GM21825 (cell line): ENCODE data around the gene CLSTN1.
"Not testable (repeated sequence)": the region's sequence is repeated elsewhere in the genome, so short reads cannot be mapped to it uniquely, and the experiment has no call there.

Experiments
- ATAC-seq: cut with Tn5 transposase; IDR thresholded peaks from one replicate; pipeline ENCODE4 v1.9.1; 2021; ENCODE audit warnings: mild to moderate bottlenecking, moderate library complexity; ENCODE audit not compliant: unreplicated experiment

Gene CLSTN1

GRCh38 chr1:9801909-9802308 is 21.9 kb downstream of the CLSTN1 start:
- ATAC-seq, result no peak

- no peak for ATAC-seq
Measured at GRCh38 chr1:9798236-9799130, 25.3 kb downstream of the CLSTN1 start.

- no peak for ATAC-seq
Measured at GRCh38 chr1:9797049-9797448, 26.7 kb downstream of the CLSTN1 start.

- ATAC-seq, result no peak
Measured at GRCh38 chr1:9794081-9794480, 29.7 kb downstream of the CLSTN1 start.

GRCh38 chr1:9793291-9793690 is 30.5 kb downstream of the CLSTN1 start:
- ATAC-seq, result no peak

GRCh38 chr1:9792156-9793042 is 31.4 kb downstream of the CLSTN1 start:
- no peak for ATAC-seq

- ATAC-seq, result not testable (repeated sequence)
Measured at GRCh38 chr1:9789700-9790099, 34.1 kb downstream of the CLSTN1 start.

- peak; percentile 79 for ATAC-seq
Measured at GRCh38 chr1:9787702-9788101, 36.1 kb downstream of the CLSTN1 start.

GRCh38 chr1:9785406-9785805 is 38.4 kb downstream of the CLSTN1 start:
- no peak for ATAC-seq

- no peak for ATAC-seq
Measured at GRCh38 chr1:9784508-9785133, 39.1 kb downstream of the CLSTN1 start.

- ATAC-seq, result no peak
Measured at GRCh38 chr1:9782897-9783296, 40.9 kb downstream of the CLSTN1 start.

- ATAC-seq, result no peak
Measured at GRCh38 chr1:9782116-9782751, 41.5 kb downstream of the CLSTN1 start.

- no peak for ATAC-seq
Measured at GRCh38 chr1:9780554-9781110, 43.1 kb downstream of the CLSTN1 start.

- ATAC-seq, result no peak
Measured at GRCh38 chr1:9778905-9779304, 44.9 kb downstream of the CLSTN1 start.

- ATAC-seq, result no peak
Measured at GRCh38 chr1:9776685-9777084, 47.1 kb downstream of the CLSTN1 start.

GRCh38 chr1:9774712-9775679 is 48.8 kb downstream of the CLSTN1 start:
- ATAC-seq, result no peak

- no peak for ATAC-seq
Measured at GRCh38 chr1:9770298-9770697, 53.5 kb downstream of the CLSTN1 start.

- no peak for ATAC-seq
Measured at GRCh38 chr1:9768983-9769382, 54.8 kb downstream of the CLSTN1 start.

GRCh38 chr1:9767964-9768668 is 55.6 kb downstream of the CLSTN1 start:
- ATAC-seq, result no peak
